ENCODE results near the gene OTOP3.
A peak's percentile ranks its signal among the peaks of the same experiment; 100 is the strongest.
"Not testable (repeated sequence)": the region's sequence is repeated elsewhere in the genome, so short reads cannot be mapped to it uniquely, and the experiment has no call there.

OTOP3 gene

DNA sequence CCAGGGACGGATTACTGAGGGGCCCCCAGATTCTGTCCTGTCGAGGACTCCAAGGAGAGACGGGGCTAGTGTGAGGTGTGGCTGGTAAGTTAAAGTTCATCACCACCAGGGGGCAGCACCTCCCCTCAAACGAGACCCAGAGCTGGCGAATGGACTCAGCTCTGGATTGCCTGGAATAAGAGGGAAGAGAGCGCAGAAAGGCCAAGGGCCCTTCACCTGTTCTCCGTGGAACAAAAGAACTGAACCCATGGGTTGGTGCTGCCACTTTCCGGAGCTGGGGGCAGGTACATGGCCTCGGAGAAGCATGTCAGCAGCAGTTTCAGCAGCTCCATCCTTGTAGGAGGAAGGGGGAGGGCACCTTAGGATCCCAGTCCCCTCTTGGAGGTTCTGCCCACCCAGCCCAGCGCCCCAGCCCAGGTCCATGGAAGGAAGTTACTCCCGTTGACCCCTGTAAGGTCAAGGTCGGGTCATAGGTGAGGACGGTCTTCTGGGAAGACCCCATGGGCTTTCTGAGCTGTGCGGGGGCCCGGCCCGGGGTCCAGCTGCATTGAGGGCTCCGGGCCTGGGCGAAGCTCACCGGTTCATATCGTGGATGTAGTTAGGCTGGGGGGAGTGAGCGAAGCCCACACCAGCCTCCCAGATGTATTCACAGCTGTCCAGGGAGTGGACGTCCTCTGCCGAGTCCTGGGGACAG lies 26.1 kb downstream of the OTOP3 start:
- peak; percentile 51 to 60 for DNase-seq (ENCODE audit: low read depth in 2 of 2)

DNA sequence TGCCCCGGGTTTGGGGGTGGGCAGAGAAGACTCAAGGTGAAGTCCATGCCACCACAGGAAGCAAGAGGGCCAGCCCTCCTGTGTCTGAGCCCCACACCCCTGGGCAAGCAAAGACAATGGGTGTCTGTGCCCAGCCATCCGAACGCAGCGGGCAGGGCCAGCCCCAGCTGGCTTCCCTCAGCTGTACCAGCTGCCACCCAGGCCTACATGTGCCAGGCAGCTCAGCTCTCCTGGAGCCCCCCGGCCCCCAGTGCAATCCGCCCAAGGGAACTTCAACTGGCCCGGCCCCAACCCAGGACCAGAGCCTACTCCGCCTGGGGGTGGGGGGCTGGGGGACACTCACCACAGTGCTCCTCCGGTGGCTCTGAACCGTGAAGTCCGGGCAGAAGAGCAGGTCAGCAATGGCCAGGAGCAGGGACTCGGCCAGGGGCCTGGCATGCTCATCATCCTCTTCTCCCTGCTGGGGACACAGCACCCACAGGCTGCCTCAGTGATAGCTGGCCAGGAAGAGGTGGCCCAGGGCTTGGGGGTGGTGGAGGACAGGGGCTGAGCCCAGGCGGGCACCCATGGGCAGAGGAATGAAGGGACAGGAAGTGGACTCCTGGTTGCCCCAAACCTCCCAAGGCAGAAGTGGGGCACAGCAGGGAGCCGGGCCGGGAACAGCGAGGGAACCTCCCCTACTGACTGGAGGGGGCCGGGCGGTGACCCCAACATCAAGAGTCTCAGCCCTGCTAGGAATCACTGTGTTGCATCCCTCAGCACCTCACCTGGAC lies 27.1 kb downstream of the OTOP3 start:
- DNase-seq (ENCODE audit: low read depth in 2 of 2) = no peak

DNA sequence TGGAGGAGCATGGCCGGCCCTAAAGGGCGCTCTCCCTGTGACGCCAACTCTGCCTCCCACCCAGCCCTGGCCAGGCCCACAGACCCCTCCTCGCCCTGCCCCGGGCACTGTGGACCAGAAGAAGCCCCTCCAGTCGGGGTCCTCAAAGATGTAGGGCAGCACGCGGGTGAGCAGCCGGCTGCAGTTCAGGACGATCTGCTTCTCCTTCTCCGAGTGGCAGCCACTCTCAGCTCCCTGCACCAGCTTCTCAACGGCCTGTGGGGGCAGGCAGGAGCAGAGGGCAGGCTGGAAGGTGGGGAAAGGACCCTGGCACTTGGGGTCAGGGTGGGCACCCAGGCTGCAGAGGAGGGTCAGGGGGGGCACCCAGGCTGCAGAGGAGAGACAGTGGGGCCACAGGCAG lies 28.0 kb downstream of the OTOP3 start:
- DNase-seq (ENCODE audit: low read depth in 2 of 2) = no peak

DNA sequence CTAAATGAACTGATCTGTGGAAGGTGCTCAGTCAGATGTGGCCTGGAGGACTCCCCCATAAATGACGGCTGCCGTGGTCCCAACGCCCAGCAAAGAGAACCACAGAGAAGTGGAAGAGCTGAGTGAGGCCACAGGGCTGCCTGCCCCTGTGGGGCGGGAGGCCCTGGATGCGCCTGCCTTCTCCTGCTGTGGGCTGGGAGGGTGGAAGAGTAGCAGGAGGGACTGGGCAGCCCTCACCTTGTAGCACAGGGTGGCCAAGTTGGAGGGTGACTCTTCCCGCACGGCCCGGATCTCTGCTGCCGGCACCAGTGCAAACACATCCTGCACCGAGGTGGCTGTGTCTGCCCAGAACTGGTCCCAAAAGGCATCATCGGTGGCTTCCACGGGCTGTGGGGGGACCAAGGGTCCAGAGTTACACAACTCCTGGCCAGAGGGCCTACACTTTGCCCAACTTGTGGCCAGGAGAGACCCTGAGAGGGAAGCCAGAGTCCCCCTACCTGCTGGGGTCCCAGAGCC lies 28.6 kb downstream of the OTOP3 start:
- no peak for DNase-seq (ENCODE audit: low read depth in 2 of 2)

DNA sequence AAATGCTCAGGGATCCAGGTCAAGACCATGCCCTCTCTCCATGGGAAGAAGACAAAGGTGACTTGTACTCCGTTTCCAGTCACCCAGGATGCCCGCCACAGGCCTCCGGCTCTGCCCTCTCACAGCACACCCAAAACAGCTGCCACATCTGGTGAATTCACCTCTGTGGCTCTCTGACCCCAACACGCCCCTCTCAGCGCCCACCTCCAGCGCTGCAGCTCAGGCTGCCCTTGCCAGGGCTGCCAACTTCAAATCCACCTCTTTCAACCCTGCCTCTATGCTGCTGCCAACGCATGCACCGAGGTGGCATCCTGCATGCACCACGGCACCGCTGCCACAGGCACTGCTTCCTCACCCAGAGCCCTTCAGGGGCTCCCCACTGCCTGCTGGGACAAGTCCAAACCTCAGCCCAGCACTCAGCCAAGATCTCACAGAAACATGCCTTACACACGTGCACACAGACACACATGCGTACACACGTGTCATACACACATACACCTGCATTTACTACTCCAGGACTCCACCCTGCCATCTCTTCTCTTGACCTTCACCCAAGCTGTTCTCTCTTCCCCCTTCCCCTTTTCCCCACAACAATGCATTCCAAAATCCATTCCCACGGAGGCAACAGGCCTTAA lies 29.4 kb downstream of the OTOP3 start:
- DNase-seq (ENCODE audit: low read depth in 2 of 2) = no peak

DNA sequence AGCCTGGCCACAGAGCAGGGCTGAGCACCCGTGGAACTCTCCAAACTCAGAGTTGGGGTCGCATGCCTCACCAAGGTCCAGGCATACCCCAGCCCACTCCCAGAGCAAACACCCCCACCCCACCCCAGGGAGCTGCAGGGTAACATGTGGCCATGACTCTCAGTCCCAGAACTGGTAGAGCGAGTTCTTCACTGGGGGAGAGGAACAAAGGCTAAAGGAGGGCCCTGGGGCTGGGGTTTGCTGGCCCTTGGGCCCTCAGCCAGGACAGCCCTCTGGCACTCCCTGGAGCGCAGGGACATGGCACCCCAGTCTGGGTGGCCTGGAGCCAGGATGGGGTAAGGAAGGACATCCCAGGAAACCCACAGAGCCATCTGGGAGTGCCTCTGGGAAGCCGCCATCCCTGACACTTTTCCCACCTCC lies 32.7 kb downstream of the OTOP3 start:
- no peak for DNase-seq (ENCODE audit: low read depth in 2 of 2)

DNA sequence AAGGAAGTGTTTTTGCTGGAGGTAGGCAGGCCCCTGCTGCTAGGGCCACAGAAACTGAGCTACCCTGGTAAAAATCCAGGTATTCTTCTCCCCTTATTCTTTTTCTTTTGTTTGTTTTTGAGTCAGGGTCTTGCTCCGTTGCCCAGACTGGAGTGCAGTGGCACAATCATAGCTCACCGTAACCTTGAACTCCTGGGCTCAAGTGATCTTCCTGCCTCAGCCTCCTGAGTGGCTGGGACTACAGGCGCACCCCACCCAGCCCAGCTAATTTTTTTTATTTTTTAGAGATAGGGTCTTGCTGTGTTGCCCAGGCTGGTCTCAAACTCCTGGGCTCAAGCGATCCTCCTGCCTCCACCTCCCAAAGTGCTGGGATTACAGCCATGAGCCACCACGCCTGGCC lies 33.8 kb downstream of the OTOP3 start:
- DNase-seq (ENCODE audit: low read depth in 2 of 2) = not testable (repeated sequence)

DNA sequence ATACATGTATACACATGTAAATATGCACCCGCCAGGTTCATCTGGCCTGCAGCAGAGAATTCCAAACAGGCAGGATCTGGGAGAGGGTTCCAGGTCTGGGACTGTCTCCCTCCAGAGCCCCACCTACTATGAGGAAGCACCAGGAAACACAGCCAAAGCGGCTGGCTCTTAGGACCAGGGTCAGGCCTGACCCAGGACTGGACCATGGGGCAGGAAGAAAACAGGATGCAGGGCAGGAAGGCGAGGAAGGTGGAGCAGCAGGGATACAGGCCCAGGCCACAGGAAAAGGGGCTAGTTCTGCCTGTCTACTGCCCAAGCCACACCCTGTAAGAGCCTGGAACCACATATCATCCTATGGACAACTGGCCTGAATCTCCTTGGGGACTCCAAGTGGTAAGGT lies 34.7 kb downstream of the OTOP3 start:
- no peak for DNase-seq (ENCODE audit: low read depth in 2 of 2)

DNA sequence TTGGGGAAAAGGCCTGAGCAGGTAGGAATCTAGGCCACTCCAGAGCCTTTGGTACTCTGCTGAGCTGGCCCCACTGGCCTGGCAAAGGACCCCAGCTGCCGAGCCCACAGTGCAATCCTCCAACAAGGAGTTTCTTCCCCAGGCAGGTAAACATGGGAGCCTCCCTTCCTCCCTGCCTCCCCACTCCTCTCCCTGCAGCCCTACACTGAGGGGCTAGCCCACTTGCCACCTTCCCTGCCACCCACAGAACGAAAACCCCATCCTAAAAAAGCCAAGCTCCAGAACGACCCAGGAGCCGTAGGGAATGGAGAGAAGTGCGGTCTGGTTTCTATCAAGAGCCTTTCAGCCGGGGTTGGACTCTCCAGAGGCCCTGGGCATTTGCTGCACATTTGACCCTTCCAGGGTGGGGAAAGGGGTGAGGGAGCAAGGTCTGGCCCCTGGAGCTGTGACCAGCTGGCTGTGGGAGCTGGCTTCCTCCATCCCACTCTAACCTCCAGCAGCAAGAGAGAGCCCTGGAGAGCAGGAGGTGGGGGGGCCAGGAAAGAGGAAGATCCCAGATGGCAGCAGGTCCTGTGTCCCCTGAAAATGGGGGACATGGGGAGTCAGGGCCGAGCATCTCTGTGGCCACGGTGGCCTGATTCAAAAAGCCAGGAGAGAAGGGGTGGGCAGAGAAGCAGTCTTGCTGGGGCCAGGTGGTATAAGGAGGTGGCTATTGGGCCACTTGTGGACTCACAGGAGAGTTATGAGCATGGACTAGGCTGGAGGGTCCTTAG lies 35.6 kb downstream of the OTOP3 start:
- no peak for DNase-seq (ENCODE audit: low read depth in 2 of 2)

DNA sequence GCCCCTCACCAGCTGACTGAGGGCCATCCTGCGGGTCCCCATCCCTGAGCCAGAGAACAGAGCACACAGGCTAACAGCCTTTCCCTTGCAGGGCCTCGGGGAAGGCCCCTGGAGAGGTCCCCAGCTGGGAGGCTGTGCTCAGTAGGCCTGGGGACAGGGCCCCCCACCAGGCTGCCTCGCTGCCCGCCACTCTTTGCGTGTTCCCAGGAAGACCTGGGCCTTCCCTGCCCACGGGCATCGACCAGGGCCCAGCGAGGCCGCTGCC lies 36.1 kb downstream of the OTOP3 start:
- DNase-seq (ENCODE audit: low read depth in 2 of 2) = no peak

DNA sequence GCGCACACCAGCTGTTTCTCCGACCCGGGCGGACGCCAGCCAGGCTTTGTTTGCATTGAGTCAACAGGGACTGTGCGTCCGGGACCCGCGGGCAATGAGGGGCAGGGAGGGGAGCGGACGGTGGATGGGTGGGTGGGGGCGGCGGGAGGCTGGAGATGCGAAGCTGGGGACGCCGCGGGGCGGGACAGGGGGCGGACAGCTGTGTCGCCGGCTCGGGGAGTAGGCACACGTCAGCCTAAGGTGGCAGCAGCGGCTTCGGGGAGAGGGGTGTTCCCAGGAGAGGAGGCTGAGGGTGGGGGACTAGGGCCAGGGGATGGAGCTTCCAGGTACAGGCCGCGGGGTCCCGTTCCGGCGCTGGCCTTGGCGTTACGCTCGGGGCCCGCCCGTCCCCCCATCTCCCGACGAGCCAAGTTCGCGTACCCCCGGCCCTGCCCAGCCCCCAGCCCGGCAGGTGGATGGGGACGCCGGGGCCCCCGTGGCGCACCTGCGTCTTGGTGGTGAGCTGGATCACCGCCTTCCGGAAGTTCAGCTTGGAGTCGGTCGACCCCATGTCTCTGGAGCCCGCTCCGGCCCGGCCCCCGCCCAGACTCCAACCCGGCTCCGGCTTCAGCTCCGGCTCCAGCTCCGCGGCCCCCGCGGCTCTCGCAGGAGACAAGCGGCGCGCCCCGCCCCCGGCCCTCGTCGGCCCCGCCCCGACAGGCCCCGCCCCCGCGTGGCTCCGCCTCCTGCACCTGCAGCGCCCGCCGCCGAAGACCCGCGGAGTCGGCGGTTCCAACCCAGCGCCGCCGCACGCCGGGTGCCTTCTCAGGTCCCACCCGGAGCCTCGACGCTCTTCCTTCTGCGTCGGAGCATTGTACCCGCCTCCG lies 36.6 kb downstream of the OTOP3 start, which contains the start of gene HID1:
HID1 (minus strand) TSS at position 653 of the 866 bp plus-strand sequence; CDS start at position 550, 103 bp downstream.
- DNase-seq (ENCODE audit: low read depth in 2 of 2) = peak; percentile 48 to 70

DNA sequence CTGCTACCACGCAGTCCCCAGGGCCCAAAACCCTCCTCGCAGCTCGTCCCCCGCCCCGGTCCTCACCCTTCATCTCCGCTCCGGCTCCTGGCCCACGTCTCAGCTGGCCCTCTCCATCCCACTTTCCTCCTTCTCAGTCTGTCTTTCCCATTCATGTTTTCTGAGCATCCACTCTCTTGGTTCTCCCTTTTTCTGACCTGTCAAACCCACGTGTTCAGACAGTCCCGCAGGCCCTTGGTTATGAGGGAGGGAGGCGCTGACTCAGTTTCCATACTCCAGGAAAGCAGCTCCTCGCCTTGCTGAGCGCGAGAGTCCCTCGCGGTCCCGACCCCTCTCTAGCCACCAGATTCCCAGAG lies 37.3 kb downstream of the OTOP3 start:
- no peak for DNase-seq (ENCODE audit: low read depth in 2 of 2)

DNA sequence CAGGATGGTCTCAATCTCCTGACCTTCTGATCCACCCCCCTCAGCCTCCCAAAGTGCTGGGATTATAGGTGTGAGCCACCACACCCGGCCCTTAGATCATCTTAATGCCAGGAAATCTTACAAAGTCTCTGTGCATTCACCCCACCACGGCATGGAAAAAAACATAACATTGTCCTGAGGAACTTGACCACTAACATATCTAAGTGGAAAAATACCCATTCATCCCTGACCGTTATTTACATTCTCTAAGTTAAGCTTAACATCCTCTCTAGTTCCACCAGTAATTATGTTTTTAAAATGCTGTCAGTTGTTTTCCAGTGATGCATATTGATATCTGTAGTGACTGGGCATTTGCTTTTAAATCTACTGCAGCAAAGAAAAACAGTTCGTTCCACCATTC lies 40.2 kb downstream of the OTOP3 start:
- no peak for DNase-seq (ENCODE audit: low read depth in 2 of 2)

DNA sequence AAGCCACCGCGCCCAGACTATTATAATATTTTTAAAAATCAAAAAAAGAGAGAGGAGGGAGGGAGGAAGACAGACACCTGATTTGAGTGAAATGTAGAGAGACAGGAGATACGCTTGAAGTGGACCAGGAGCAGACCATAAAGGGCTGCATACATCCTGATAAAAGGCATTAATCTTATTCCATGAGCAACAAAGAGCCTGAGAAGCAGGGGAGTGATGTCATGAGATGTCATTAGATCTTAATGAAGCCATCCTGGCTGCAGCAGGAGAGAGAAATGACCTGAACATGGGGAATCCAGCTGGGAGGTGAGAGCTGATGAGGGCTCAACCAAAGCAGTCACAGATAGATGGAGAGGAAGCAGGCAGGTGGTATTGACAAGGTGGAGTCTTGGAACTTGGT lies 42.1 kb downstream of the OTOP3 start:
- DNase-seq (ENCODE audit: low read depth in 2 of 2) = no peak

DNA sequence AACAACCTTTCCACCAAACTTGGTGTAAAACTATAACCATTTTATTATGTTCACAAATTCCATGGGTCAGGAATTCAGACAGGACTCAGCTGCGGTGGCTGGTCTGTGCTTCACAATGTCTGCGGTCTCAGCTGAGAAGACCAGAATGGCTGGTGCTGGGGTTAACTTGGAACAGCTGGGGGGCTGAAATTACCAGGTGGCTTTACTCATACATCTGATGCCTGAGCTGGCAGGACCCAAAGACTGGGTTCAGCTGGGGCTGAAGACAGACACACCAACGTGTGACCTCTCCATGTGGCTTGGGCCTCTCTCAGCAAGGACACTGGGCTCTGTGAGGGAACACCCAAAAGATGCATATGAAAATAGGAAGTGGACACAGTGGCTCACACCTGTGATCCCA lies 42.5 kb downstream of the OTOP3 start:
- DNase-seq (ENCODE audit: low read depth in 2 of 2) = no peak

DNA sequence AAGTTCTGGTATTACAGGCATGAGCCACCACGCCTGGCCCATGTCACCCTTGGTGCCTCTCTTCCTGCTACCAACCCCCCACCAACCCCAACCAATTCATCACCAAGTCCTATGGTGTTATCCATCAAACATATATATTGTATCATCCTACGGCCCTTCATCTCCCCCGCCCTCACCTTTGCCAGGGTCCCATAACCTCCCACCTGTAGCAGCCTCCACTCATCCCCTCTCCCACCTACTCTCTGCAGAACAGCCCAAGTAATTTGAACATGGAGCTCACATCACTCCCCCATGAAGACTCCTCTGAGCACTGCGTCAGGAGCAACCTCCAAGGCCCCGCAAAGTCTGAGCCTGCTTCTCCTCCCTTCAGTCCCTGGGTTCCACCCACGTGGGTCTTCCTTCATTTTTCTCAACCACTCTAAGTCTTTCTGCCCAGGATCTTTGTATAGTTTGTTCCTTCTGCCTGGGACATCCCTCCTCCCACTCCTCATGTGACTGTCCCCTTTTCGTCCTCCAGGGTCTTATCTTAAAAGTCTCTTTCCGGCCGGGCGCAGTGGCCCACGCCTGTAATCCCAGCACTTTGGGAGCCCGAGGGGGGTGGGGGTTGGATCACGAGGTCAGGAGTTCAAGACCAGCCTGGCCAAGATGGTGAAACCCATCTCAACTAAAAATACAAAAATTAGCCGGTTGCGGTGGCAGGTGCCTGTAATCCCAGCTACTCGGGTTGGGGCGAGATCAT lies 43.9 kb downstream of the OTOP3 start:
- DNase-seq (ENCODE audit: low read depth in 2 of 2) = no peak

DNA sequence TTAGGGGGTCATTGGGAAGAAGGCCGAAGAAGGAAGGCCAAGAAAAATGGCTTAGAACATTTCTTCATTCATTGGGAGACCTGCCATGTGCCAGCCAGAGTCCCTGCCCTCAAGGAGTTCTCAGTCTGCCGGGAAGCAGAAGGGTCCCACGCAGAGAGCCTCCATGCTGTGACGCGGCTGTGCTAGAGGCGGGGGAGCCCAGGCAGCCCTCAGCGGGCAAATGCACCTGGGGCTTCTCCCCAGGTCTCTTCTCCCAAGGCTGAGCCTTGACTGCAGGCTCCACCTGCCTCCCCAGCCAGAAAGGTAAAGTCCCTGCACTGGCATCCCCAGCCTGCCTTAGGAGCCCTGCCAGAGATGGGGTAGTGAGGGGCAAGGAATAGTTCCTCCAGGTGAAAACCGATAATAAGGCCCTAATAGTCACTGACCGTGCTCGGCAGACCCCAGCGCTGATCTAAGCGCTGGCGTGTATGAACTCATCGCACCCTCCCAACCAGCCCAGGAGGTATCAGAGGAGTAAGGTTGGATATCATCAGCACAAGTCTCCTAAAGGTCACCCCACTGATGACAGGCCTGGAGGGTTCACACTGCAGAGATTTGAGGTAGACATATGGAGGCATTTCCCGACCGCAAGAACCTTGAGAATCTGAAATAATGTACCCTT lies 45.8 kb downstream of the OTOP3 start:
- DNase-seq (ENCODE audit: low read depth in 2 of 2) = no peak

DNA sequence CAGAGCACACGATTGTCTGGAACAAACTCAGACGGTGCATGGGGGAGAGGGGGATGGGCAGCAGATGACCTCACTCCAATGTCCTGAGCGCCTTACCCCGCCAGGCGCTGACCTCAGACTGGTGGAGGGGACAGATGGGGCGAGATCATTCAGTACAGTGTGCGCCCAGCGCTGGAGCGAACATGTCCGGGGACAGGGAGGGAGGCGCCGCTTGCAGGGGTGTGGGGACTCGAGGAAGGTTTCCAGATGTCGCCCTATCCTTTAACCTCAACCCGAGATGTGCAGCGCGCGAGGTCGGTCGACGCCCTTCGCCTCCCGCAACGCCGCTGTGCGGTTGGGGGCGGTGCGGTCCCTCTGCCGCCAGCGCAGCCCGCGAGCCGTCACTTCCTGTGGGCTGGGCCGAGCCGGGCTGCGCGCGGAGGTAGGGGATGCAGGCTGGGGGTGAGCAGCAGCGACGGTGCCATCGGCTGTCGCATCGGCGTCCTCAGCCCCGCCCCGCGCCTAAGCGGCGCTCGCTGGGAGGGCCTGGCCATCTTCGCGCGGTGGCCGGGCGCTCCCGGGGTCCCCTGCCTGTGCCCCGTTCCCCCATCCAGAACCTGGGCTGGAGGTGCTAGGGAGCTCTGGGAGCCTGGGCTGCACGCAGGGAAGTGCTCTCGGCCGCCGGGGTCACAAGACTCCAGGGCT lies 46.4 kb downstream of the OTOP3 start:
- DNase-seq (ENCODE audit: low read depth in 2 of 2) = peak; percentile 42 to 58

DNA sequence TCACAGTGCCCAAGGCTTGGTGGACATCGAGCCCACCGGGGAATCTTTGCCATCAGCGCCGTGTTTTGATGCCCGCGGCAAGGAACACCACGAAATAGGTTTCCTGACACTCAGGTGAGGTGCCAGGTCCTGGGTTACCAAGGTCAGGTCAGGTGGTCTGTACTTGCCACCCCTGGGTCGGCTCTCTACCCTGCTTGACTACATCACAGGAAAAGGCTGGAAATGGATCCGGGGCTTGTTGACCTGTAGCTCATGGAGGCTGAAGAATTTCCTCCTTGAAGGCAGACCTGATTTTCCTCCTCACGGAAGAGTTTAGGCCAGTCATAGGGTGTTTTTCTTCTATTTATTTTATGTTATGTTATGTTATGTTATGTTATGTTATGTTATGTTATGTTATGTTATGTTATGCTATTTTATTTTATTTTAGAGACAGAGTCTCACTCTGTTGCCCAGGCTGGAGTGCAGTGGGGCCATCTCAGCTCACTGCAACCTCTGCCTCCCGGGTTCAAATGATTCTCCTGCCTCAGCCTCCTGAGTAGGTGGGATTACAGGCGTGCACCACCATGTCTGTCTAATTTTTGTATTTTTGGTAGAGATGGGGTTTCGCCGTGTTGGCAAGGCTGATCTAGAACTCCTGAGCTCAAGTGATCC lies 47.1 kb downstream of the OTOP3 start:
- DNase-seq (ENCODE audit: low read depth in 2 of 2) = not testable (repeated sequence)

All from stimulated activated CD8-positive, alpha-beta memory T cell treated with anti-CD3 and anti-CD28 coated beads, Interleukin-15, amount 100 ng/mL, for 4 hours (primary cell).